Memory B cell (primary cell): Measurements from ENCODE around the gene CDH13.

Experiments
- ATAC-seq: fragments of 150-1000 bp; cut with Tn5 transposase; 2 replicates; pipeline ENCODE4 v1.10.0; 2021; ENCODE audit warnings: low read depth, mild to moderate bottlenecking, moderate library complexity
- DNase-seq, 2 donors: peaks; one replicate each; pipeline ENCODE4 v3.0.0; 2022; ENCODE audit warnings: low spot score in 2 of 2
- H3K27ac Mint-ChIP-seq: one replicate; pipeline ENCODE4 v1.8.0; 2022; ENCODE audit warnings: mild to moderate bottlenecking, moderate library complexity, mixed read lengths
- H3K27me3 Mint-ChIP-seq: one replicate; pipeline ENCODE4 v1.8.0; 2022; ENCODE audit warnings: mixed read lengths
- H3K36me3 Mint-ChIP-seq: one replicate; pipeline ENCODE4 v1.8.0; 2022; ENCODE audit warnings: mild to moderate bottlenecking, mixed read lengths
- H3K4me1 Mint-ChIP-seq: one replicate; pipeline ENCODE4 v1.8.0; 2022; ENCODE audit warnings: mixed read lengths
- H3K4me3 Mint-ChIP-seq: one replicate; pipeline ENCODE4 v1.8.0; 2022; ENCODE audit warnings: mild to moderate bottlenecking, moderate library complexity, mixed read lengths
- H3K9me3 Mint-ChIP-seq: one replicate; pipeline ENCODE4 v1.8.0; 2022; ENCODE audit warnings: mixed read lengths

Gene CDH13

GRCh38 chr16:82761858-82762257 is 135.1 kb downstream of the CDH13 start:
- peak overlapping the region; percentile 66 for H3K27ac Mint-ChIP-seq

GRCh38 chr16:82763371-82763770 is 136.6 kb downstream of the CDH13 start:
- no peaks in the 10 kb centered on the region for H3K9me3 Mint-ChIP-seq
- peaks cover 2% of the 10 kb centered on the region for H3K27me3 Mint-ChIP-seq
- H3K4me3 Mint-ChIP-seq: no peak overlapping the region
- DNase-seq (no peak), ATAC-seq (no peak)
- H3K27ac Mint-ChIP-seq: peak overlapping the region; percentile 16
- H3K36me3 Mint-ChIP-seq: no peaks in the 10 kb centered on the region
- H3K4me1 Mint-ChIP-seq: peaks cover 11% of the 10 kb centered on the region

More at GRCh38 chr16:82761858-82762257, 135.1 kb downstream of the CDH13 start:
- Mint-ChIP-seq H3K4me1 (peaks cover 13% of the 10 kb centered on the region), H3K27me3 (no peaks in the 10 kb centered on the region), H3K36me3 (no peaks in the 10 kb centered on the region), H3K4me3 (peak overlapping the region; percentile 74), H3K9me3 (no peaks in the 10 kb centered on the region)
- ATAC-seq (peak; percentile 62), DNase-seq (no peak)

GRCh38 chr16:82767198-82767597 is 140.4 kb downstream of the CDH13 start:
- no peak overlapping the region for H3K4me3 Mint-ChIP-seq
- no peaks in the 10 kb centered on the region for H3K9me3 Mint-ChIP-seq
- peaks cover 2% of the 10 kb centered on the region for H3K27me3 Mint-ChIP-seq
- no peak for ATAC-seq
- no peak for DNase-seq
- peaks cover 10% of the 10 kb centered on the region for H3K4me1 Mint-ChIP-seq
- H3K27ac Mint-ChIP-seq: no peak overlapping the region
- H3K36me3 Mint-ChIP-seq: no peaks in the 10 kb centered on the region

GRCh38 chr16:82767808-82768207 is 141.0 kb downstream of the CDH13 start:
- no peaks in the 10 kb centered on the region for H3K36me3 Mint-ChIP-seq
- H3K27me3 Mint-ChIP-seq: peaks cover 2% of the 10 kb centered on the region
- no peak overlapping the region for H3K4me3 Mint-ChIP-seq
- ATAC-seq: no peak
- no peaks in the 10 kb centered on the region for H3K9me3 Mint-ChIP-seq
- no peak overlapping the region for H3K27ac Mint-ChIP-seq
- peaks cover 16% of the 10 kb centered on the region for H3K4me1 Mint-ChIP-seq
- no peak for DNase-seq

- ATAC-seq (no peak), DNase-seq (no peak)
- H3K4me1 Mint-ChIP-seq: peaks cover 22% of the 10 kb centered on the region
- no peak overlapping the region for H3K27ac Mint-ChIP-seq
- no peaks in the 10 kb centered on the region for H3K9me3 Mint-ChIP-seq
- no peaks in the 10 kb centered on the region for H3K36me3 Mint-ChIP-seq
- peaks cover 2% of the 10 kb centered on the region for H3K27me3 Mint-ChIP-seq
- H3K4me3 Mint-ChIP-seq: no peak overlapping the region
Measured at GRCh38 chr16:82769845-82770244, 143.1 kb downstream of the CDH13 start.

- H3K36me3 Mint-ChIP-seq: no peaks in the 10 kb centered on the region
- peaks cover 38% of the 10 kb centered on the region for H3K4me1 Mint-ChIP-seq
- no peaks in the 10 kb centered on the region for H3K9me3 Mint-ChIP-seq
- ATAC-seq (peak; percentile 39), DNase-seq (no peak)
- H3K4me3 Mint-ChIP-seq: no peak overlapping the region
- peaks cover 2% of the 10 kb centered on the region for H3K27me3 Mint-ChIP-seq
- H3K27ac Mint-ChIP-seq: no peak overlapping the region
Measured at GRCh38 chr16:82772215-82772614, 145.4 kb downstream of the CDH13 start.

GRCh38 chr16:82773018-82773417 is 146.2 kb downstream of the CDH13 start:
- Mint-ChIP-seq H3K4me3 (no peak overlapping the region), H3K36me3 (no peaks in the 10 kb centered on the region), H3K27ac (peak overlapping the region; percentile 36), H3K4me1 (peaks cover 38% of the 10 kb centered on the region), H3K9me3 (no peaks in the 10 kb centered on the region), H3K27me3 (no peaks in the 10 kb centered on the region)
- DNase-seq: no peak
- ATAC-seq: no peak

- DNase-seq (peak; percentile 28 to 30), ATAC-seq (peak; percentile 87)
- H3K4me1 Mint-ChIP-seq: peaks cover 47% of the 10 kb centered on the region
- peak overlapping the region; percentile 86 for H3K27ac Mint-ChIP-seq
- peak overlapping the region; percentile 37 for H3K4me3 Mint-ChIP-seq
- no peaks in the 10 kb centered on the region for H3K9me3 Mint-ChIP-seq
- no peaks in the 10 kb centered on the region for H3K36me3 Mint-ChIP-seq
- no peaks in the 10 kb centered on the region for H3K27me3 Mint-ChIP-seq
Measured at GRCh38 chr16:82776470-82777146, 149.8 kb downstream of the CDH13 start.

GRCh38 chr16:82782715-82783251 is 156.0 kb downstream of the CDH13 start:
- Mint-ChIP-seq H3K4me3 (no peak overlapping the region), H3K27ac (no peak overlapping the region), H3K4me1 (peaks cover 34% of the 10 kb centered on the region), H3K36me3 (no peaks in the 10 kb centered on the region), H3K27me3 (no peaks in the 10 kb centered on the region), H3K9me3 (peaks cover 6% of the 10 kb centered on the region)
- DNase-seq: no peak
- no peak for ATAC-seq

- Mint-ChIP-seq H3K27me3 (no peaks in the 10 kb centered on the region), H3K36me3 (no peaks in the 10 kb centered on the region), H3K4me1 (peaks cover 30% of the 10 kb centered on the region), H3K9me3 (peaks cover 6% of the 10 kb centered on the region), H3K27ac (peak overlapping the region; percentile 69), H3K4me3 (no peak overlapping the region)
- DNase-seq (no peak), ATAC-seq (no peak)
Measured at GRCh38 chr16:82783933-82784572, 157.3 kb downstream of the CDH13 start.

GRCh38 chr16:82784573-82784968 is 157.8 kb downstream of the CDH13 start:
- H3K4me1 Mint-ChIP-seq: peaks cover 27% of the 10 kb centered on the region
- ATAC-seq (peak; percentile 67), DNase-seq (no peak)
- H3K9me3 Mint-ChIP-seq: peaks cover 6% of the 10 kb centered on the region
- H3K27me3 Mint-ChIP-seq: no peaks in the 10 kb centered on the region
- peak overlapping the region; percentile 69 for H3K27ac Mint-ChIP-seq
- no peak overlapping the region for H3K4me3 Mint-ChIP-seq
- H3K36me3 Mint-ChIP-seq: no peaks in the 10 kb centered on the region

GRCh38 chr16:82788225-82788624 is 161.5 kb downstream of the CDH13 start:
- H3K36me3 Mint-ChIP-seq: no peaks in the 10 kb centered on the region
- H3K27me3 Mint-ChIP-seq: no peaks in the 10 kb centered on the region
- ATAC-seq: no peak
- no peak overlapping the region for H3K27ac Mint-ChIP-seq
- no peak overlapping the region for H3K4me3 Mint-ChIP-seq
- H3K4me1 Mint-ChIP-seq: peaks cover 18% of the 10 kb centered on the region
- peaks cover 5% of the 10 kb centered on the region for H3K9me3 Mint-ChIP-seq
- no peak for DNase-seq

GRCh38 chr16:82788919-82789318 is 162.2 kb downstream of the CDH13 start:
- Mint-ChIP-seq H3K9me3 (peaks cover 5% of the 10 kb centered on the region), H3K4me1 (peaks cover 16% of the 10 kb centered on the region), H3K27me3 (no peaks in the 10 kb centered on the region), H3K36me3 (no peaks in the 10 kb centered on the region), H3K27ac (no peak overlapping the region), H3K4me3 (no peak overlapping the region)
- no peak for DNase-seq
- no peak for ATAC-seq

GRCh38 chr16:82792693-82793092 is 165.9 kb downstream of the CDH13 start:
- Mint-ChIP-seq H3K4me1 (peaks cover 2% of the 10 kb centered on the region), H3K4me3 (no peak overlapping the region)
- no peak for DNase-seq

More at GRCh38 chr16:82792693-82793092, 165.9 kb downstream of the CDH13 start:
- peaks cover 1% of the 10 kb centered on the region for H3K27me3 Mint-ChIP-seq
- ATAC-seq: no peak
- H3K27ac Mint-ChIP-seq: no peak overlapping the region
- H3K9me3 Mint-ChIP-seq: no peaks in the 10 kb centered on the region
- no peaks in the 10 kb centered on the region for H3K36me3 Mint-ChIP-seq
